22Rv1 (cell line): ENCODE results near the gene CGNL1.
A peak's percentile ranks its signal among the peaks of the same experiment; 100 is the strongest.

Experiments
- H3K27ac ChIP-seq: fragments of 450-650 bp; 2 replicates; pipeline ENCODE4 v1.5.1; 2017
- ZFX ChIP-seq: fragments of 450-650 bp; IDR thresholded peaks from 2 replicates; pipeline ENCODE4 v1.6.1; 2017; ENCODE audit warnings: antibody characterized with exemption, borderline replicate concordance
- TF ChIP-seq, protein P1 (sequence below): fragments of 450-650 bp; IDR thresholded peaks from 2 replicates; pipeline ENCODE4 v1.5.1; 2017; ENCODE audit warnings: mild to moderate bottlenecking

The CGNL1 gene

GRCh38 chr15:57486833-57487232, 110.5 kb downstream of the CGNL1 start:
- TF ChIP-seq, protein P1, sequence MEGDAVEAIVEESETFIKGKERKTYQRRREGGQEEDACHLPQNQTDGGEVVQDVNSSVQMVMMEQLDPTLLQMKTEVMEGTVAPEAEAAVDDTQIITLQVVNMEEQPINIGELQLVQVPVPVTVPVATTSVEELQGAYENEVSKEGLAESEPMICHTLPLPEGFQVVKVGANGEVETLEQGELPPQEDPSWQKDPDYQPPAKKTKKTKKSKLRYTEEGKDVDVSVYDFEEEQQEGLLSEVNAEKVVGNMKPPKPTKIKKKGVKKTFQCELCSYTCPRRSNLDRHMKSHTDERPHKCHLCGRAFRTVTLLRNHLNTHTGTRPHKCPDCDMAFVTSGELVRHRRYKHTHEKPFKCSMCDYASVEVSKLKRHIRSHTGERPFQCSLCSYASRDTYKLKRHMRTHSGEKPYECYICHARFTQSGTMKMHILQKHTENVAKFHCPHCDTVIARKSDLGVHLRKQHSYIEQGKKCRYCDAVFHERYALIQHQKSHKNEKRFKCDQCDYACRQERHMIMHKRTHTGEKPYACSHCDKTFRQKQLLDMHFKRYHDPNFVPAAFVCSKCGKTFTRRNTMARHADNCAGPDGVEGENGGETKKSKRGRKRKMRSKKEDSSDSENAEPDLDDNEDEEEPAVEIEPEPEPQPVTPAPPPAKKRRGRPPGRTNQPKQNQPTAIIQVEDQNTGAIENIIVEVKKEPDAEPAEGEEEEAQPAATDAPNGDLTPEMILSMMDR: no peak
- no peak for TF ChIP-seq ZFX
- no peak overlapping the region for H3K27ac ChIP-seq

DNA sequence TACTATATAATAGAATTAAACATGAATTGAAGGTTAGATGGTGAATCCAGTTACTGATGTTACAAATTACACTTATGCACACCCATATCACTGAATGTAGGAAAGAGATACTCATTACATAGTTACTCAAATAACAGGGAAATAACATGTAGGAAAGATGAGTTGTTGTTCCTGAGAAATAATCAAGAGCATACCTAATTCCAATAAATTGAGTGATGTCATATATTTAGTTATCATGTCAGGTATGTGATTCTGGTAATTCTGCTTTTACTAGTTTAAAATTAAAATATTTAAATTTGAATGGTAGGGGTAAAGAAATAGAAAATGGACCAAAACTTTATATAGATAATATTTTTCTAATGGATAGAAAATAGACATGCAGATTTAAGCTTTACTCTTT, 112.8 kb downstream of the CGNL1 start:
- H3K27ac ChIP-seq: no peak overlapping the region
- TF ChIP-seq ZFX: no peak
- TF ChIP-seq, protein P1: no peak

DNA sequence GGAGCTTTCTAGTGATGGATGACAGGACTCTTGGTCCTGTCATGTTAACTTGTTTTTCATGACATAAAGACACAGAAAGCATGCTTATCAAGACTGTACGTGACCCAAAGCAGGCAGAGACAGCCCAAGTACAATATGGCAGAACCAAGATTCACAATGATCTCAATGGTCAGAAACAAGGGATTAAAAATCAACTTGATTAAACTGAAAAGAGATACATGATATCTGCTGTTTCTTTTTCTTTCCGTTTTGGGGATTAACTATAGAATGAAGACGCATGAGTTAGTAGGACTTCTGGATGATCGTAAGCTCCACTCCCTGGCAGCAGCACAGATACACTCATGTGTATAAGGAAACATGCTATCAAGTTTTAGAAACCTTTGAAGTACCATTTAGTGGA, 117.0 kb downstream of the CGNL1 start:
- TF ChIP-seq, protein P1: no peak
- TF ChIP-seq ZFX: no peak
- H3K27ac ChIP-seq: no peak overlapping the region

DNA sequence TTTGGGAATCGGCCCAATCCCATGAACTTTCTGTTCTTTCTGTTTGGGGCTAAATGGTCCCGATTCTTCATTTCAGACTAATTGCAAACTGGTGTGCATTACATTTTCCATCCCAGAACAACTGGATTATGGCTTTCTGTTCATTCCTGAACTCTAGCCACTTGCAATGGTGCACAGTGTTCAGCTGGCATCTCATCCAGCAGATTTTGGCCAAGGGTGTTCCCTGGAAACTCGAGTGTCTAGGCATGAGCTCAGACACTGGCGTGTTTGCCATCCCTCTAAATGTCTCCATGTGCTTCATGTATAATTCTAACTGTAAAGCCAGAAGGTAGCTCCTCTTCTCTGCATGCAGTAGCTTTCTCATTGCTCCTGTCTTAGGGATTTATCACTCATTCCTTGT, 118.3 kb downstream of the CGNL1 start:
- H3K27ac ChIP-seq: no peak overlapping the region
- TF ChIP-seq, protein P1: no peak
- TF ChIP-seq ZFX: no peak

GRCh38 chr15:57495041-57495440, 118.7 kb downstream of the CGNL1 start:
- no peak overlapping the region for H3K27ac ChIP-seq
- TF ChIP-seq, protein P1: no peak
- TF ChIP-seq ZFX: no peak

GRCh38 chr15:57495554-57496165, 119.4 kb downstream of the CGNL1 start:
- TF ChIP-seq, protein P1: no peak
- TF ChIP-seq ZFX: no peak
- H3K27ac ChIP-seq: no peak overlapping the region

GRCh38 chr15:57496594-57496945, 120.3 kb downstream of the CGNL1 start:
- peak overlapping the region; percentile 18; the same call in 1 of the 2 replicates for H3K27ac ChIP-seq
- no peak for TF ChIP-seq ZFX
- TF ChIP-seq, protein P1: no peak
